ENCODE data around the gene FAM193A.

- TF ChIP-seq REST (IDR thresholded peaks at IDR 0.05; ENCODE audit: low read depth) (no peak), RAD21 (IDR thresholded peaks at IDR 0.05; ENCODE audit: low read depth) (no peak), EP300 (IDR thresholded peaks at IDR 0.05; ENCODE audit: borderline replicate concordance) (no peak), MAX (IDR thresholded peaks at IDR 0.05) (no peak), CEBPB (IDR thresholded peaks at IDR 0.05) (no peak), YY1 (IDR thresholded peaks at IDR 0.05; ENCODE audit: low read depth) (no peak), TAF1 (IDR thresholded peaks at IDR 0.05; ENCODE audit: low read depth) (no peak), CREB1 (IDR thresholded peaks at IDR 0.05; ENCODE audit: low read depth) (no peak), EGR1 (IDR thresholded peaks at IDR 0.05) (no peak), TEAD4 (IDR thresholded peaks at IDR 0.05) (no peak), NFIC (IDR thresholded peaks at IDR 0.05) (no peak), USF1 (IDR thresholded peaks at IDR 0.05) (no peak), FOXM1 (IDR thresholded peaks at IDR 0.05; ENCODE audit: borderline replicate concordance, low read depth) (no peak)
These were observed 205.2 kb downstream of the FAM193A start for GRCh38 chr4:2741626-2742025.

Data from Ishikawa (cell line).